ENCODE data around the gene CDK7. TPM values are rescaled to one million over a fixed set of nuclear protein-coding genes. Genes with fewer than 3 reads are reported as not detected.

The CDK7 gene
- total RNA-seq: 30.3 and 33.3 TPM in 2 replicates

DNA sequence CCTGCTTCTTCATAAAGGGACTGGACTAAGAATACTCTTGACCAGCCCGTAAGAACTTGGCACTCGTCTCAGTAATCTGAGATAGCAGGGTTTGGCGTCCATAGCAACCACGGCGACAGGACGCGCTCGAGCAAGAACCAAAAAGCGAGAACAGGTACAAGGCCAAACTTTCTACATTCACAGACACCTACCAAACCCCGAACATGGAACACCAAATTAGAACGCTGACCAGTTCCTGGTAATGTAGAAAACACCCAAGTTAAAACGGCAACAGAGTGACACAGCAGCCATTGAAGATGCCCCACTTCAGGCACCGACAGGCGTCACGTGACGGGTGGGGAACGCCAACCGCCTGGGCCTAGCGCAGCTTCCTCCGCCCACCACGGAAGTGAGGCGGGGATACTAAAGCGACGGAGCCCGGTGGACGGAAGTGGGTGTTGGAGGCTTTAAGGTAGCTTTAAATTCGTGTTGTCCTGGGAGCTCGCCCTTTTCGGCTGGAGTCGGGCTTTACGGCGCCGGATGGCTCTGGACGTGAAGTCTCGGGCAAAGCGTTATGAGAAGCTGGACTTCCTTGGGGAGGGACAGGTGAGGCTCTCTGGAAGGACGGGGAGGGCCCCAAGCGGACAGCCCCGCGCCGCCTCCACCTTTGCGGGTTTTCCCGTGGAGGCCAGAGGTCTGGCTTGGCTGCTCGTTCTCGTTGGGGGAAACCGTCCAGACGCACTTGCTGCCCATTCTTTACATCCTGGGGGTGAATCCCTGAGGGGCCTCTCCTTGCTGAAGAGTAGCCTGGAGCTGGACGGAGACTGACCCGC is at the start of gene CDK7:
TSS of gene CDK7 (plus strand) at position 430 of the 812 bp plus-strand sequence. CDS start at position 520, 90 bp downstream.

DNA sequence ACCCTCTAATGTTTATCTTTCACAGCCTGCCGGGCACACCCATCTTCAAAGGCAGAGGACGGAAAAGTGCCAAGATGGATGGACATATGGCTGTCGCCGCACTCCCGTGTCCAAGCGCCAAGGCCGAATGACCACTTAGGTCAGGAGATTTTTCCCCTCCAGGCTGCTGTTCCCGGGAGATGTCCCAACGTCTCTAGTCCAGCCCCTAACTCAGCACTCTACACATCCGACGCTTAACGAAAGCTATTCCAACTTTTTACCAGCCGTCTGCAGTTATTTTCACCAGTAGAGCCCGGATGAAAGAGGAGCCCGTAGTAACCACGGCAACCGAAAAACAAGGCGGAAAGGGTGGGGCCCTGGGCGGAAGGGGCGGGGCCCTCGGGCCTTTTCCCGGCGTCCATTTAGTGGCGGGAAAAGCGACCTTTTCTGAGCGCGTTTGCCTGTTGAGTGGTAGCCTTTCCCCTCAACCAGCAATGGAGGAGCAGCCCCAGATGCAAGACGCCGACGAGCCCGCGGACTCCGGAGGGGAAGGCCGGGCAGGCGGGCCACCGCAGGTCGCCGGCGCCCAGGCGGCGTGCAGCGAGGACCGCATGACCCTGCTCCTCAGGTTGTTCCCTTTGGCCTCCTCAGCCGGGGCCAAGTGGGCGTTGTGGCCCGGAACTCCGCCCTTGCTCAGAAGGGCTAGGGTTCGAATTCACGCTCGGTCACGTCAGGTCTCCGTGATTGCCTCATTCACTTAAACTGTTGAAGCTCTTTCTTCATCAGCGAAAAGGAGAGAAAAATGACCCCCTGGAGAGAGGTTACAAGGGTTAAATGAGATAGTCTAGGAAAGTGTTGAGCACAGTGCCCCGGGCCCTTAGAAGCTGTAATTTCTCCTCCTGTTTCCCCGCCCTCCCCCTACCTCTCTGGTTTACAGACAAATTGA is 45.3 kb upstream of the CDK7 start, which contains the start of gene CENPH:
TSS of gene CENPH (plus strand) at position 422 of the 925 bp plus-strand sequence. CDS start at position 474, 52 bp downstream.

Other genes starting within 250 kb of the CDK7 start
- gene SLC30A5, start 140.9 kb upstream of the CDK7 start, total RNA-seq: 54.3 and 57.1 TPM in 2 replicates
- gene CCNB1, start 67.7 kb upstream of the CDK7 start, total RNA-seq: 26.8 and 27.2 TPM in 2 replicates
- 2.9 and 6.7 TPM in 2 replicates for gene CENPH, start 45.3 kb upstream of the CDK7 start, total RNA-seq
- gene CCDC125, start 97.9 kb downstream of the CDK7 start, total RNA-seq: 3.7 and 5.8 TPM in 2 replicates
- 22.5 and 27.1 TPM in 2 replicates for gene AK6, start 134.6 kb downstream of the CDK7 start, total RNA-seq
- gene TAF9, start 134.6 kb downstream of the CDK7 start, total RNA-seq: 67.9 and 72.6 TPM in 2 replicates
- 13.5 and 19.5 TPM in 2 replicates for gene RAD17, start 134.9 kb downstream of the CDK7 start, total RNA-seq
- gene MARVELD2, start 180.2 kb downstream of the CDK7 start, total RNA-seq: 1.3 and 1.5 TPM in 2 replicates

All from dermis lymphatic vessel endothelial cell (primary cell).